Measurements from ENCODE around the gene PARD3.
A peak's percentile ranks its signal among the peaks of the same experiment; 100 is the strongest.

The PARD3 gene

GRCh38 chr10:34821587-34822585 lies 6.8 kb upstream of the PARD3 start:
- DNase-seq = no peak

GRCh38 chr10:34817586-34817985 lies 2.5 kb upstream of the PARD3 start:
- DNase-seq = no peak

- no peak for DNase-seq
Observed at GRCh38 chr10:34817054-34817453, 2.0 kb upstream of the PARD3 start.

- no peak for DNase-seq
Observed at GRCh38 chr10:34816501-34817002, 1.5 kb upstream of the PARD3 start.

- DNase-seq = no peak
Observed at GRCh38 chr10:34816085-34816496, 995 bp upstream of the PARD3 start.

- no peak for DNase-seq
Observed at GRCh38 chr10:34814913-34815184, 247 bp downstream of the PARD3 start.

- no peak for DNase-seq
Observed at GRCh38 chr10:34814223-34814912, 728 bp downstream of the PARD3 start.

- no peak for DNase-seq
Observed at GRCh38 chr10:34813626-34814222, 1.4 kb downstream of the PARD3 start.

GRCh38 chr10:34812771-34813170 lies 2.3 kb downstream of the PARD3 start:
- DNase-seq = no peak

GRCh38 chr10:34811968-34812514 lies 3.1 kb downstream of the PARD3 start:
- DNase-seq = no peak

- DNase-seq = no peak
Observed at GRCh38 chr10:34811126-34811967, 3.7 kb downstream of the PARD3 start.

GRCh38 chr10:34809796-34810195 lies 5.3 kb downstream of the PARD3 start:
- no peak for DNase-seq

- DNase-seq = peak; percentile 60
Observed at GRCh38 chr10:34808801-34809745, 6.0 kb downstream of the PARD3 start.

GRCh38 chr10:34808336-34808735 lies 6.8 kb downstream of the PARD3 start:
- no peak for DNase-seq

GRCh38 chr10:34804306-34804705 lies 10.8 kb downstream of the PARD3 start:
- no peak for DNase-seq

GRCh38 chr10:34802692-34803091 lies 12.4 kb downstream of the PARD3 start:
- DNase-seq = no peak

- DNase-seq = no peak
Observed at GRCh38 chr10:34801097-34801733, 13.9 kb downstream of the PARD3 start.

- DNase-seq = no peak
Observed at GRCh38 chr10:34800624-34801023, 14.5 kb downstream of the PARD3 start.

GRCh38 chr10:34798654-34799053 lies 16.4 kb downstream of the PARD3 start:
- DNase-seq = no peak

- no peak for DNase-seq
Observed at GRCh38 chr10:34797155-34797554, 17.9 kb downstream of the PARD3 start.

GRCh38 chr10:34796133-34796532 lies 19.0 kb downstream of the PARD3 start:
- no peak for DNase-seq
